ENCODE results near the gene ERI3.

The ERI3 gene

DNA sequence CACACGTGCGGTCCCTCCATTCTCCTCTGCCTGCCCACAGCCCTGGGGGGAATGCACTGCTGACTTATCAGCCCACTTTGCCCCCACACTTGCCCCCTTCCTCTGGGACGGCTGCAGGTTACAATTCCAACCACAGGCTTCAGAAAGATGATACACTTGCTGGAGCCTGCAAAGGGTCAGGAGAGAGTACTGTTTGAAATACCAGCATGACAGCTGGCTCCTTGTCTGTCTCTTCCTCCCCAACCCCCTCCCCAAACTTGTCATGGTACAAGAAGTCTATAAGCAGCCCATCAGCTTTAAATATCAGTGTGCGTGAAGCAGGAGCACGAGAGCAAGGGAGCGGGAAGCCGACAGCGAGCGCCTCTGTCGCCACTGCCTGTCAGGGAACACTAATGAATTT lies 62.4 kb downstream of the ERI3 start:
- no peak for DNase-seq (ENCODE audit: low read depth)
- TF ChIP-seq, protein P1, sequence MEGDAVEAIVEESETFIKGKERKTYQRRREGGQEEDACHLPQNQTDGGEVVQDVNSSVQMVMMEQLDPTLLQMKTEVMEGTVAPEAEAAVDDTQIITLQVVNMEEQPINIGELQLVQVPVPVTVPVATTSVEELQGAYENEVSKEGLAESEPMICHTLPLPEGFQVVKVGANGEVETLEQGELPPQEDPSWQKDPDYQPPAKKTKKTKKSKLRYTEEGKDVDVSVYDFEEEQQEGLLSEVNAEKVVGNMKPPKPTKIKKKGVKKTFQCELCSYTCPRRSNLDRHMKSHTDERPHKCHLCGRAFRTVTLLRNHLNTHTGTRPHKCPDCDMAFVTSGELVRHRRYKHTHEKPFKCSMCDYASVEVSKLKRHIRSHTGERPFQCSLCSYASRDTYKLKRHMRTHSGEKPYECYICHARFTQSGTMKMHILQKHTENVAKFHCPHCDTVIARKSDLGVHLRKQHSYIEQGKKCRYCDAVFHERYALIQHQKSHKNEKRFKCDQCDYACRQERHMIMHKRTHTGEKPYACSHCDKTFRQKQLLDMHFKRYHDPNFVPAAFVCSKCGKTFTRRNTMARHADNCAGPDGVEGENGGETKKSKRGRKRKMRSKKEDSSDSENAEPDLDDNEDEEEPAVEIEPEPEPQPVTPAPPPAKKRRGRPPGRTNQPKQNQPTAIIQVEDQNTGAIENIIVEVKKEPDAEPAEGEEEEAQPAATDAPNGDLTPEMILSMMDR (IDR thresholded peaks at IDR 0.05; ENCODE audit: low read depth, low read length, missing control alignments): no peak
- H3K4me3 ChIP-seq (ENCODE audit: low read depth, low read length): no peak overlapping the region
- in situ Hi-C loops (cut with HindIII; ENCODE audit: low sequenced_read_pairs): no loop called here

DNA sequence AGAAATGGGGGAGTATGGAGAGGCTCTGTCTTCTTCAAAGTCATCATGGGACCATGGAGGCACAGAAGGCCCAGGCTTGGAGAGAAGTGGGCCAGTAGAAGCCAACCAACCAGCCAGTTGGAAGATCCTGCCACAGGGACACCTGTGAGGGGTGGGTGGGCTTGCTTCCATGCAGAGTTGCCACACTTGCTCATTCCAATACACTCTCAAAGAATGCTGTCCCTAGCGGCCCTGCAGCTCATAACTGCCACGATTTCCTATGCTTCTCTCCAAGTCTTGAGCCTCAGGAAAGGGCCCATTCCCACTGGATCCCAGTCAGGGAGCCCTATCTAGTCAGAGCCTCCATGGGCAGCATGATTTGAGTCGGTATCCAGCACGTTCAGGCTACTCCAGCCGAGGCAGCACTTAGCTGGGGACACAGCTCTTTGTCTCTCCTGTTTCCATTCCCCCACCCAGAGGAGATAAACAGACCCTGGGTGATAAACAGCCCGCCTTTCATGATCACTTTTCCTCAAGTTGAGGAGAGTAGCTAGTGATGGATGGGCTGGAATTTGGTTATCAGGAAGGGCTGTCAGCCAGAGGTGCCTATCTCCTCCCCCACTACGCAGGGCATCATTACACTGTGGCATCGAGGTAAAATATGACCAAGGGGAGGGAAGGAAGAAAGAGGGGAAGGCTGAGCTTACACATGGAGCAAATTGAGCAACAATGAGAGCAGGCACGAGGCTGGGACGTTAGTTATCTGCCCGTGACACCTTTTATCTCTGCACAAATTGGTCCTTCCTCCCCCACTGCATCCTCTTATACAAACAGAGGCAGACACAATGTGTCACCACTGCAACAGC lies 64.6 kb downstream of the ERI3 start:
- TF ChIP-seq, protein P1 (IDR thresholded peaks at IDR 0.05; ENCODE audit: low read depth, low read length, missing control alignments): no peak
- no peak for DNase-seq (ENCODE audit: low read depth)
- H3K4me3 ChIP-seq (ENCODE audit: low read depth, low read length): no peak overlapping the region
- in situ Hi-C loops (cut with HindIII; ENCODE audit: low sequenced_read_pairs): no loop called here

DNA sequence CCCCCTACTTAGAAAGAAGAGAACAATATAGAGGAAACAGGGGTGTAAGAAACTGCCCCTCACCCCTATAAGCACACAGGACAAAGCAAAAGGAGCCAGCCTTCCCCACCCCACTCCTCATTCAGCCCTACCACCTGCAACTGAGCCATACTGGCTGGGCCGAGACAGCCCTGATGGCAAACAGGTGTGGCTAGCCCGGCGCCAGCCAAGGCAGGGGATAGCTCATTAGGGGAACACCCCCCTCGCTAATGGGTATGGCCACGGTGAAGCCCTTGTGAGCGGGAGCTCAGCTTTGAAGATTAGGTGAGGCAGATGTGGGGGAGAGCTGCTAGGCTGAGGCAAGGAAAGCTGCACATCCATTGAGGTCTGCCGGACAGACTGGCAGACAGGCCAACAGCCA lies 65.5 kb downstream of the ERI3 start:
- in situ Hi-C loops (cut with HindIII; ENCODE audit: low sequenced_read_pairs): no loop called here
- DNase-seq (ENCODE audit: low read depth): no peak
- no peak overlapping the region for H3K4me3 ChIP-seq (ENCODE audit: low read depth, low read length)
- TF ChIP-seq, protein P1 (IDR thresholded peaks at IDR 0.05; ENCODE audit: low read depth, low read length, missing control alignments): no peak

DNA sequence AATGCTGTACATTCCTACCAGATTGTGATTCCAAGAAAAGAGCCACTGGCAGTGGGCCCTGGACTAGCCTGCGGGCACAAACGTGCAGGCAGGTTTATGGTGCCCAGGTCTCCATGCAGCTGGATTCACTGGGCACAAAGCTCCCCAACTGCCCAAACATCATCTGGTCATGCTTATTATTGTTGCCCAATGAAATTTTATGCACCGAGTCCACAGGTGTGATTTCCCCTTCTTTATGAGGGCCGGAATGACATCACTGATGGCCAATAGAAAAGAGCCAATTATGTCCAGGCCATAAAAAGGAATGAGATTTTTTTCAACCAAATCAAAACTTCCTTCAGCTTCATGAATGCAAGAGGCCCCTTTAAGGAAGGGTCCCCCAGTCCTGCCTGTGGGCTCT lies 66.2 kb downstream of the ERI3 start:
- in situ Hi-C loops (cut with HindIII; ENCODE audit: low sequenced_read_pairs): no loop called here

DNA sequence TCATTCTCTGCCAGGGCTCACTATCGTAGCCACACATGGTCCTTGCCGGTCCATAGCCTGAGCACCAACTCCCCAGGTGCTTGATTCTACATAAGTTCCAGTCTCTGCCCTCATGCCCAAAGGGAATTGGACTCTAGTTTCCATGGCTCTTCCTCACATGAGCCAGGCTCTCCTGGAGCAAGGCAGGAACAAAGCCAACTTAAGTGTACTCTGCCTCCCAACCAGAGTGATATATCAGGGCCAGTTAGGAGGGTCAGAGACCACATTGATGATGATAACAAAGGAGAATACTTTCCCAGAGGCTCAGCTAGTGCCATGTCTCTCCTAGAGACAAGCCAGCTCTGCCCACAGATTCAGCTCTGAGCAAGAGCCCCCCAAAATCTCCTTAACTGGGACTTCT lies 70.9 kb downstream of the ERI3 start:
- TF ChIP-seq, protein P1 (IDR thresholded peaks at IDR 0.05; ENCODE audit: low read depth, low read length, missing control alignments): no peak
- H3K4me3 ChIP-seq (ENCODE audit: low read depth, low read length): no peak overlapping the region
- no peak for DNase-seq (ENCODE audit: low read depth)
- in situ Hi-C loops (cut with HindIII; ENCODE audit: low sequenced_read_pairs): no loop called here

More for the DNA sequence above, 66.2 kb downstream of the ERI3 start:
- H3K4me3 ChIP-seq (ENCODE audit: low read depth, low read length): no peak overlapping the region
- no peak for DNase-seq (ENCODE audit: low read depth)
- TF ChIP-seq, protein P1 (IDR thresholded peaks at IDR 0.05; ENCODE audit: low read depth, low read length, missing control alignments): no peak

DNA sequence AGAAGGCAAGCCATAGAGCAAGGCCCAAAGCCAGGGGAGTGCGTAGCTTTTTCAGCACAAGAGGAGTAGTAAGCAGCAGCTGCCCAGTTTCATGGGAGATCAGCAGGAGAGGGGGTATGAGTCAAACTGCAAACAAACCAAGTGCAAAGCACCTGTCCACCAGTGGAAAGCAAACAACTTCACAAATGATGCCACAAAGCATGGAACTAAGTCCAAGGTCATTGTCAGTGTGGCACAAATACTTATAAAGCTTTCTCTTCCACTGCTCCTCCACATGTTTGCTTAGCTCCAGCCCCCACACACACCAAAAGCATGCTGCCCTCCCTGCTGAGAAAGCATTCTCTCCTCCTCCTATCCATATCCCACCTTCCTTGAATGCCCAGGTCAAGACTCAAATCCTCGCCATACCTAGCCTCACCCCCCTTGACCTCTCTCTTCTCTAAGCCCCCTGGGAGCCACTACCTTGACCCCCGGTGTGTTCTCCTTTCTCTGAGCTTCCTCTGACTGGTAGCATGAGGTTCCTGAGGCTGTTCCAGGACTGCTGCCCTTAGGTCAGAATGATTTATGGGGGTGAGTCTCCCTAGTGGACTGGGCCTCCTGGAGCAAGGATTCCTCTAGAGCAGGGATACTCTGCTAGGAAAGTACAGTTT lies 71.4 kb downstream of the ERI3 start:
- DNase-seq (ENCODE audit: low read depth): no peak
- in situ Hi-C loops (cut with HindIII; ENCODE audit: low sequenced_read_pairs): no loop called here
- H3K4me3 ChIP-seq (ENCODE audit: low read depth, low read length): no peak overlapping the region
- TF ChIP-seq, protein P1 (IDR thresholded peaks at IDR 0.05; ENCODE audit: low read depth, low read length, missing control alignments): no peak
